ENCODE results near the gene LRTM2.

DNA sequence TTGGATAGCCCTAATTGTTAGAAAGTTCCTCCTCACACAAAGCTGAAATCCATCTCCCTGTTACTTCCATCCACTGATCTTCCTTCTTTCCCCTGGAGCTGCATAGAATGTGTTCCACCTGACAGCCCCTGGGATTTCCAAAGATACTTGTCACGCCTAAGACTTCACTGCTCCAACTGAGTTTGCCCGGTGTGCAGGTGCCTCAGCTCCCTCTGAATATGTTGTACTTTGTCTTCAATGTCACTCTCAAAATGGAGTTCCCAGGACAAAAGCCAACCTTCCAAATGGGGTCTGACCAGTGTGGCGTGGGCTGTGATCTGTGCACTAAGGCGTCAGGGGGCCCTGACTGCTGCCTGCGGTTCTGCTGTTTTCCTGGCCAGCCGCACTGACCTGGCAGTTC, 55.2 kb downstream of the LRTM2 start:
- TF ChIP-seq, protein P1, sequence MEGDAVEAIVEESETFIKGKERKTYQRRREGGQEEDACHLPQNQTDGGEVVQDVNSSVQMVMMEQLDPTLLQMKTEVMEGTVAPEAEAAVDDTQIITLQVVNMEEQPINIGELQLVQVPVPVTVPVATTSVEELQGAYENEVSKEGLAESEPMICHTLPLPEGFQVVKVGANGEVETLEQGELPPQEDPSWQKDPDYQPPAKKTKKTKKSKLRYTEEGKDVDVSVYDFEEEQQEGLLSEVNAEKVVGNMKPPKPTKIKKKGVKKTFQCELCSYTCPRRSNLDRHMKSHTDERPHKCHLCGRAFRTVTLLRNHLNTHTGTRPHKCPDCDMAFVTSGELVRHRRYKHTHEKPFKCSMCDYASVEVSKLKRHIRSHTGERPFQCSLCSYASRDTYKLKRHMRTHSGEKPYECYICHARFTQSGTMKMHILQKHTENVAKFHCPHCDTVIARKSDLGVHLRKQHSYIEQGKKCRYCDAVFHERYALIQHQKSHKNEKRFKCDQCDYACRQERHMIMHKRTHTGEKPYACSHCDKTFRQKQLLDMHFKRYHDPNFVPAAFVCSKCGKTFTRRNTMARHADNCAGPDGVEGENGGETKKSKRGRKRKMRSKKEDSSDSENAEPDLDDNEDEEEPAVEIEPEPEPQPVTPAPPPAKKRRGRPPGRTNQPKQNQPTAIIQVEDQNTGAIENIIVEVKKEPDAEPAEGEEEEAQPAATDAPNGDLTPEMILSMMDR (IDR thresholded peaks at IDR 0.05): no peak
- TF ChIP-seq EZH2phosphoT487 (IDR thresholded peaks at IDR 0.05) (no peak), EZH2 (IDR thresholded peaks at IDR 0.05) (no peak)
